Right forelimb (tissue), 1 donor: ENCODE results near the gene TBC1D5.
"Not testable (repeated sequence)": the region's sequence is repeated elsewhere in the genome, so short reads cannot be mapped to it uniquely, and the experiment has no call there.

Source experiments
- DNase-seq: peaks from one replicate; pipeline ENCODE4 v3.0.0-alpha.2; 2018

TBC1D5 gene

DNA sequence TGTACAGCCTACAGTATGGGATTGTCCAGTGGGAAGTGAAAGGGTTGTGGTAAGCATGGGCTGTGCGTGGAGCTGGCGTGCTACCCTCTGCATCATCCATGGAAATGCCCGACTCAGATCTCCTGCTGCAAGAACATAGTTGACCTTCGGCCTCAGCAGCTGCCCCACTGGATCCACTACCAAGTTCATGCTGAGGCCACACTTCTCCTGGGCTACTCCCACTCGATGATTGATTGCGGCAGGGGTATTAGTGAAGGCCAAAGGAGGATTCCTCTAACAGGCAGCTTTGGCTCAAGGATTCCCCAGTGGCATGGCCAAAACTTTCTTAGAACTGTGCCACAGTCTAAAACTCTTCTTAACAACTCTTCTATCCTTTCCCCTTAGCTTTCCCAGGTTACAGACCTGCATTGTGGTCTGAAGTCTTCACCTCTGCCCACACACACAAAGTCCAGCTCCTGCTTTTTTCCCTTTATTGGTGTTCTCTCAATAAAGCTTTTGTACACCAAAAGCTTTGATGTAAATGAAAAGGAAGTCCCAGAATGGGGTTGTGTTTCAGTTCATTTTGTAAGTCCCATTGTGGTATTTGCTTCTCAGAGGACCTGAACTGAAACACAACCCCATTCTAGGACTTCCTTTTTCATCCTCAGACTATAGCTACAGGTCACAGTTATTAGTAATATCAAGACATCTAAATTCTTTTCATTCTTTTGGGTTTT, 4.9 kb upstream of the TBC1D5 start:
- no peak for DNase-seq

GRCh38 chr3:17745894-17746293, 3.5 kb upstream of the TBC1D5 start:
- DNase-seq: no peak

DNA sequence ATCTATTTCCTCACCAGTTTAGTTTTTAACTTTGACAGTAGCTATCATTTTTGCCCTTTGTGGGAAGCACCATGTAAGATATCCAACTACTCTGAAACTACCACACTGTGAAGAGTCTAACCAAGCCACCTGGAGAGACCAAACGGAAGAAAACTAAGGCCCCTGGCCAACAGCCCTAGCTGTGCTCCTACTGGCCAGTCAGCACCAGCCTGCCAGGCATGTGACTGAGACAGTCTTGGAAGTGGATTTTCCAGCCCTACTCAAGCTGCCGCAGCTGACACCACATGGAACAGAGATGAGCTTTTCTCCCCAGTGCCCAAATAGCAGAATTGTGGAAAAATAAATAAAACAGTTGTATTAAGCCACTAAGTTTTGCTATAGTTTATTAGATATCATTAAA, 2.9 kb upstream of the TBC1D5 start:
- no peak for DNase-seq

GRCh38 chr3:17744693-17745092, 2.3 kb upstream of the TBC1D5 start:
- no peak for DNase-seq

DNA sequence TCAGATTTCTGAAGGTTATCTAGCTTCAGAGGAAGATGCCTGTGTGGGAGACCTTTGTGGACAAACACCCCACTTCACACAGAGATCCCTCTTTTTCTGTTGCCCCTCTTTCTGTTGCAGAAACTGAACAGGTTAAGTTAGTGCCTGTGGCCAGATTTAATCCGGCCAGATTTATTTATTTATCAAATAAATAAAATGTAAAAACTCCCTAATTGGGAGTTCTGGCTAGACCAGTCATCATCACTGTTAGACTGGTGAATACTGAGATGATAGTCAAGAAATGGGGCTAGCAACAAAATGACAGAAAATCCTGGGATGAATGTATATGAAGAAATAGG, 1.2 kb upstream of the TBC1D5 start:
- no peak for DNase-seq

DNA sequence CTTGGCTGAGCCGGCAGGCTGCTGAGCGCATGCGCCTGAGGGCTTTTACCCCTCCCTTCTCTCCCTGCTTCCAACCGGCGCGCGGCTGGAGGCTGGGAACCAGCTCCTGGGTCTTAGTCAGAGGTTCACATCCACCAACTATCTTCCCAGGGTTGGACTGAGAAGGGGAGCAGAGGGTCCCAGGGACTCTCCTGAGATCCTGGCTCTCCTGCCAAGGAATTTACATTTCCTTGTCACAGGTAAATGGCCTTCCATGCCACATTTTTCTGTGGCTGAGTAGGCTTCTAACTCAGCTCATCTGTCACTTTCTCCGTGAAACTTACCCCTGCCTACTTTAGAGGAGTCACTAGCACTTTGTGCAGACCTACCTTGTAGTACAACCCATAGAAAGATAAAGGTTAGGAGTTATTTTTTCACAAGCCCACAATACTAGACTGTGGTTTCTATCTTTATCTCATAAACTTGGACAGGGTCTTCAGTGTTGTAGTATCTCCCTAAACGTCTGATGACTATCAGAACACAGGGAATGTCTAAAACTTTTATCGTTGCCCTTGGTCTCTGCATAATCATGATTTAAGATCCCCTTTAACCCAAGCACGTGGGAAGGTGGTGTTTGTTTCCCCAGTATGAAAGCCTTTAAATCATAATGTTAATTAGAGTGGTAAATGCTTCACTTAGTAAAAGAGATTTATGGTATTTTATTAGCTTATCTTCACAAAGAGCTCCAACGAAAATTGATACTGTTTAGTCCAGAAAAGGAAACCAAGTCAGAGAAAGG, 638 bp upstream of the TBC1D5 start:
- DNase-seq: no peak

DNA sequence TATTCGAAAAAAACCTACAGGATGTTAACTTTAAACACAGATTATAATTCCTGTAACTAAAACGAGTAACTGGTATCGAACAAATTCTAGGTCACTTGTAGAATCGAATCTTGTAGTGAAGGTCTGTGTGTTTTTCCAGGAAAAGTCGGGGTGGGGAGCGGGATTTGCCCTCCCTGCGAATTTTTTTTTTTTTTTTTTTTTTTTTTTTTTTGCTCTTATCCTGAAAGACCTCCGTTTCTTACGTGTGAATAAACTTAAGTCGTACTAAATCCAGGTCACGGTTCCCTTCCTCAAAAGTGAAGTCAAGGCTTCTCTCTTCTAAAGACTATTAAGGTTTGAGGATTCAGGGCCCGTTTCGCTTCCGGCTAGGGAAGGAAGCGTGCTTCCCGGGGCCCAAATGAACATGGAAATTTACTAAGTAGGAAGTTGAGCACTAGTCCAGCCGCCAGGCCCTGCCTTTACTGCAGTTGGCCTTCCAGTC, 770 bp downstream of the TBC1D5 start:
- DNase-seq: no peak

DNA sequence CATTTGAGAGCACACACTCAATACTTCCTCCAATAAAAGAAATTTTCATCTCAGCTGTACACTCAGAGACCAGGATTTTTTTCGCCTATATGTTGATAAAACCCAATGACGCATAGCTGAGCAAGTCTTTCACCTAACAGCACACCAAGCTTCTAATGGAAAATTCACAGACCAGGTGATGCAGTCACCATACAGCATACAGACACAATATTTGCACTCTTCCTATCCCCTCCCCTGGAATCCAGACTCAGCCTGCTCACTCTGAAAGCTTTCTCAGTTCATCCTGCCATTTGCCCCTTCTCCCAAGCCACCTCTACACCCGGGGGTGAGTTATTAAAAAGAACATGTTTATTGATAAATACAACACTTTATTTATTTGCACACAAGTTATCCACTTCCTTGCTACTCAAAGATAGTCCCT, 1.7 kb downstream of the TBC1D5 start:
- no peak for DNase-seq

- DNase-seq: no peak
These were observed 3.5 kb downstream of the TBC1D5 start for GRCh38 chr3:17738921-17739320.

GRCh38 chr3:17738219-17738618, 4.2 kb downstream of the TBC1D5 start:
- DNase-seq: no peak

GRCh38 chr3:17737591-17737990, 4.8 kb downstream of the TBC1D5 start:
- DNase-seq: no peak

DNA sequence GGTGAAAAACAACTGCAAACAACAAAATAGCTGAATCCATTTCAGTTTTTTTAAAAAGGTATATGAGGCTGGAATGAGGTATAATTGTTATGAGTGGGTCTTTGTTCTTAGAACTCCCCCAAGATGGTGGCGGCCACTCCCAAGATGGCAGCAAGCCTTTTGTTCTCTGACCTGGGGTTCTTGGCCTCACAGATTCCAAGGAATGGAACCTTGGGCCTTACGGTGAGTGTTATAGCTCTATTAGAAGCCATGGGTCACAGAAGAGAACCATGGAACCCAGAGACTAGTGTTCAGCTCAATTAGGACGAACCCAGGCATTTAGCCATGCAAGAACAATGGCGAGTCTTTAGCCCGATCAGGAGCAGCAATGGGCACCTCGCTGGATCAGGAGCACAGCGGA, 7.1 kb downstream of the TBC1D5 start:
- DNase-seq: not testable (repeated sequence)

- DNase-seq: no peak
These were observed 8.7 kb downstream of the TBC1D5 start for GRCh38 chr3:17733768-17734167.

- DNase-seq: no peak
These were observed 9.2 kb downstream of the TBC1D5 start for GRCh38 chr3:17733215-17733614.

DNA sequence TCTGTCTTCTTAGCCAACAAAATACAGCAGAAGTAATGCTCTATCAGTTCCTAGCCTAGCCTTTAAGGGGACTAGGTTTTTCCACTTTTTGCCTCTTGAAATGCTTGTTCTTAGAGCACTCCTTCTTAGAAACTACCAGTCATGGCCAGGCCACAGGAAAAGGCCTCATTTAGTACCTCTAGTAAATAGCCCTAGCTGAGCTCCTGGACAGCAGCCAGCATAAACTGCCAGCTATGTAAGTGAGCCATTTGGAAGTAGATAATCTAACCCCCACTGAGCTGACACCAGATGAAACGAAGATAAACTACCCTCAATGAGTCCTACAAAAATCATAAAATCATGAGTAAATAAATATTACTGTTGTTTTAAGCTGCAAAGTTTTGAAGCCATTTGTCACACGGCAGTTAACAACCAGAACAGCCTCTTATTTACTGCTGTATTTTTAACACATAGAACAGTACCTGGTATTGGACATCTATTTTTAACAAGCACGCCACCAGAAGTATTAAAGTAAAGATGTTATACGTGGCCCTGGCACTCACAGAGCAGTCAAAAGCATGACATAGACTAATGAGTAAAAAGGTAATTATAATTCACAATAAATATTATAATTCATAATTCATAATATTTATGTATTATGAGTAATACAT, 12.0 kb downstream of the TBC1D5 start:
- DNase-seq: no peak

- no peak for DNase-seq
These were observed 16.1 kb downstream of the TBC1D5 start for GRCh38 chr3:17726313-17726712.

DNA sequence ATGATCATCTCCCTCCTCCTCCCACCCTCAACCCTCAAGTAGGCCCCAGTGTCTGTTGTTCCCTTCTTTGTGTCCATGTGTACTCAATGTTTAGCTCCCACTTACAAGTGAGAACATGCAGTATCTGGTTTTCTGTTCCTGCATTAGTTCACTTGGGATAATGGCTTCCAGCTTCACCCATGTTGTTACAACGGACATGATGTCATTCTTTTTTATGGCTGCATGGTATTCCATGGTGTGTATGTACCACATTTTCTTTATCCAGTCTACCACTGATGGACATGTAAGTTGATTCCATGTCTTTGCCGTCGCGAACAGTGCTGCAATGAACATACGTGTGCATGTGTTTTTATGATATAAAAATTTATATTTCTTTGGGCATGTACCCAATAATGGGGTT, 16.6 kb downstream of the TBC1D5 start:
- DNase-seq: not testable (repeated sequence)

- DNase-seq: no peak
These were observed 17.5 kb downstream of the TBC1D5 start for GRCh38 chr3:17724948-17725347.

- no peak for DNase-seq
These were observed 18.3 kb downstream of the TBC1D5 start for GRCh38 chr3:17724122-17724521.

- no peak for DNase-seq
These were observed 25.0 kb downstream of the TBC1D5 start for GRCh38 chr3:17717411-17717810.

DNA sequence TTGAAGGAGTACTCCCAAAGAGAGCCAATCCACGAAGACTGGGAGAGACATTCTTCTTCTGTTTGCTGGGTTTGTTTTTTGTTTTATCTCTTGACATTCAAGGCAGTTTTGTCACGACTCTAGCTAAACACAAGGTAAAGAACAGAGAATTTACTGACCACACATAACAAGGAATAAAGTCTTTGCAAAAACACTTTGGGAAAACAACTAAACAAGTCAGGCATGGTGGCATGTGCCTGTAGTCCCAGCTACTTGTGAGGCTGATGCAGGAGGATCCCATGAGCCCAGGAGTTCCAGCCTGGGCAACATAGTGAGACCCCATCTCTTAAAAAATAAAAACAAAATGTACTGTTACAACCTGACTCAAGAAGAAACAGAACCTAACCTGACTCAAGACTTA, 28.0 kb downstream of the TBC1D5 start:
- no peak for DNase-seq

- DNase-seq: no peak
These were observed 33.1 kb downstream of the TBC1D5 start for GRCh38 chr3:17709236-17709810.

DNA sequence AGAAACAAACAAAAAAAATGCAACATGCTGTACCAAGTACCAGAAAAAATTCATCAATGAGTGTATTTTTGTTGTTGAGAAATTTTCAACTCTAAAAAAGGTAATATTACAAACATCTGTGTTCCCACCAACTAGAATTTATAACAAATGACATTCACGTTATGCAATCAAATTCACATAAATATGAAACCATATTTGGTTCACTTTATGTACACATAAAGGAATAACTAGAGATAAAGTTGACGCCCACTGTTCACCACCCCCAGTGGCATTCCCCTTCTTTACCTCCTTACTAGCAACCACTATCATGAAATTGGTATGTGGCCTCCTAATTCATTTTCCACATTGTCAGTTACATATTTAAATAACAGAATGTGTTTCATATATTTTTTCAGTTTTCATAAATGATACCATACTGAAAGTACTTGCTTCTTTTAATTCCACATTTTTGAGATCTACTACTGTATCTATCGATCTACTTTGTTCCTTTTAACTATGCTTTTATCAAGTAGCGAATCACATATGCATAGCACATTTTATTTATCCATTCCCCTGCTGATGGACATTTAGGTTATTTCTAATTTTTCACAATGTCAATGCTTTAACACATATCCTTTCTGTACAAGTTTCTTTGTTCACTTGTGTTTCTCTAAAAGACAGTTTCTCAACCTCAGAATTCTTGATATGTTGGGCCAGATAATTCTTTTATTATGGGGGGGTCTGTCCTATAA, 34.5 kb downstream of the TBC1D5 start:
- DNase-seq: no peak
